Lower leg skin (tissue), 3 donors: Measurements from ENCODE around the gene MFSD11.
"Not testable (repeated sequence)": the region's sequence is repeated elsewhere in the genome, so short reads cannot be mapped to it uniquely, and the experiment has no call there.

Experiments
- POLR2A ChIP-seq, 2 donors: fragments of 450-650 bp; IDR thresholded peaks; one replicate each; pipeline ENCODE4 v1.6.1; 2016 to 2017; ENCODE audit warnings: antibody characterized with exemption in 2 of 2, mild to moderate bottlenecking in 1 of 2, moderate library complexity in 1 of 2
- TF ChIP-seq, protein P1 (sequence below), 3 donors: fragments of 450-650 bp; IDR thresholded peaks; one replicate each; pipeline ENCODE4 v1.5.1; 2016; ENCODE audit warnings: antibody characterized with exemption in 3 of 3, mild to moderate bottlenecking in 3 of 3, moderate library complexity in 2 of 3

GRCh38 chr17:76787866-76788265, 49.9 kb downstream of the MFSD11 start:
- not testable (repeated sequence) for TF ChIP-seq POLR2A (IDR thresholded peaks at IDR 0.05)
- TF ChIP-seq, protein P1, sequence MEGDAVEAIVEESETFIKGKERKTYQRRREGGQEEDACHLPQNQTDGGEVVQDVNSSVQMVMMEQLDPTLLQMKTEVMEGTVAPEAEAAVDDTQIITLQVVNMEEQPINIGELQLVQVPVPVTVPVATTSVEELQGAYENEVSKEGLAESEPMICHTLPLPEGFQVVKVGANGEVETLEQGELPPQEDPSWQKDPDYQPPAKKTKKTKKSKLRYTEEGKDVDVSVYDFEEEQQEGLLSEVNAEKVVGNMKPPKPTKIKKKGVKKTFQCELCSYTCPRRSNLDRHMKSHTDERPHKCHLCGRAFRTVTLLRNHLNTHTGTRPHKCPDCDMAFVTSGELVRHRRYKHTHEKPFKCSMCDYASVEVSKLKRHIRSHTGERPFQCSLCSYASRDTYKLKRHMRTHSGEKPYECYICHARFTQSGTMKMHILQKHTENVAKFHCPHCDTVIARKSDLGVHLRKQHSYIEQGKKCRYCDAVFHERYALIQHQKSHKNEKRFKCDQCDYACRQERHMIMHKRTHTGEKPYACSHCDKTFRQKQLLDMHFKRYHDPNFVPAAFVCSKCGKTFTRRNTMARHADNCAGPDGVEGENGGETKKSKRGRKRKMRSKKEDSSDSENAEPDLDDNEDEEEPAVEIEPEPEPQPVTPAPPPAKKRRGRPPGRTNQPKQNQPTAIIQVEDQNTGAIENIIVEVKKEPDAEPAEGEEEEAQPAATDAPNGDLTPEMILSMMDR (IDR thresholded peaks at IDR 0.05), result not testable (repeated sequence)
